Hepatocyte (in vitro differentiated cells): ENCODE data around the gene SYTL1.

Experiments
- CTCF ChIP-seq: fragments of 200-600 bp; sonication (generic); IDR thresholded peaks from 2 replicates; pipeline ENCODE4 v1.5.1; 2016; ENCODE audit warnings: antibody characterized with exemption, mild to moderate bottlenecking; ENCODE audit not compliant: poor library complexity
- EZH2 ChIP-seq: fragments of 200-600 bp; sonication (generic); IDR thresholded peaks from 2 replicates; pipeline ENCODE4 v1.6.1; 2016; ENCODE audit warnings: antibody characterized with exemption, mild to moderate bottlenecking, borderline replicate concordance
- EZH2phosphoT487 ChIP-seq: fragments of 200-600 bp; sonication (generic); IDR thresholded peaks from one replicate; pipeline ENCODE4 v1.6.1; 2018; ENCODE audit warnings: antibody characterized with exemption, mild to moderate bottlenecking, low read depth, moderate library complexity; ENCODE audit not compliant: unreplicated experiment, severe bottlenecking

GRCh38 chr1:27381969-27382762 is 40.3 kb downstream of the SYTL1 start:
- TF ChIP-seq CTCF: no peak
- no peak for TF ChIP-seq EZH2phosphoT487
- TF ChIP-seq EZH2: no peak
